Ascending aorta (tissue), 2 donors: ENCODE measurements around the gene C4B. TPM values are rescaled to one million over a fixed set of nuclear protein-coding genes. Genes with fewer than 3 reads are reported as not detected.
A peak's percentile ranks its signal among the peaks of the same experiment; 100 is the strongest.

Experiments
- DNase-seq, 2 donors: peaks; one replicate each; pipeline ENCODE4 v3.0.0-alpha.2; 2019; ENCODE audit warnings: low spot score in 2 of 2
- H3K27ac ChIP-seq, 2 donors: fragments of 200-600 bp; sonication (generic); one replicate each; pipeline ENCODE4 v1.5.1; 2016 to 2017; ENCODE audit warnings: mild to moderate bottlenecking in 1 of 2
- H3K27me3 ChIP-seq: fragments of 200-600 bp; sonication (generic); one replicate; pipeline ENCODE4 v1.5.1; 2017
- H3K36me3 ChIP-seq, 2 donors: fragments of 200-600 bp; sonication (generic); one replicate each; pipeline ENCODE4 v1.5.1; 2016
- H3K4me1 ChIP-seq, 2 donors: fragments of 200-600 bp; sonication (generic); one replicate each; pipeline ENCODE4 v1.5.1; 2016 to 2017; ENCODE audit warnings: mild to moderate bottlenecking in 1 of 2
- H3K4me3 ChIP-seq, 2 donors: fragments of 200-600 bp; sonication (generic); one replicate each; pipeline ENCODE4 v1.5.1; 2016 to 2017; ENCODE audit warnings: mild to moderate bottlenecking in 1 of 2
- H3K9me3 ChIP-seq, 2 donors: fragments of 200-600 bp; sonication (generic); one replicate each; pipeline ENCODE4 v1.5.1; 2016
- CTCF ChIP-seq, 3 experiments: fragments of 200-600 bp in 2 of 3; fragments of 450-650 bp in 1 of 3; sonication (generic) in 2 of 3; IDR thresholded peaks; one replicate each; pipeline ENCODE4 v1.5.1; 2016 to 2019; ENCODE audit warnings: antibody characterized with exemption in 3 of 3, mild to moderate bottlenecking in 1 of 3, moderate library complexity in 1 of 3
- intact Hi-C: fragments of 100-400 bp; cut with DNase I; formaldehyde crosslinking; loops from one replicate; pipeline ENCODE4 v1.15.1; 2023
- total RNA-seq: library from RNA; depleted of rRNA; stranded (reverse); fragments of >200 nt; gene quantifications from one replicate; pipeline ENCODE4 v1.1.0, GENCODE V29; 2016

C4B gene
- total RNA-seq, 1 donor from 2014 or later = 133 TPM

DNA sequence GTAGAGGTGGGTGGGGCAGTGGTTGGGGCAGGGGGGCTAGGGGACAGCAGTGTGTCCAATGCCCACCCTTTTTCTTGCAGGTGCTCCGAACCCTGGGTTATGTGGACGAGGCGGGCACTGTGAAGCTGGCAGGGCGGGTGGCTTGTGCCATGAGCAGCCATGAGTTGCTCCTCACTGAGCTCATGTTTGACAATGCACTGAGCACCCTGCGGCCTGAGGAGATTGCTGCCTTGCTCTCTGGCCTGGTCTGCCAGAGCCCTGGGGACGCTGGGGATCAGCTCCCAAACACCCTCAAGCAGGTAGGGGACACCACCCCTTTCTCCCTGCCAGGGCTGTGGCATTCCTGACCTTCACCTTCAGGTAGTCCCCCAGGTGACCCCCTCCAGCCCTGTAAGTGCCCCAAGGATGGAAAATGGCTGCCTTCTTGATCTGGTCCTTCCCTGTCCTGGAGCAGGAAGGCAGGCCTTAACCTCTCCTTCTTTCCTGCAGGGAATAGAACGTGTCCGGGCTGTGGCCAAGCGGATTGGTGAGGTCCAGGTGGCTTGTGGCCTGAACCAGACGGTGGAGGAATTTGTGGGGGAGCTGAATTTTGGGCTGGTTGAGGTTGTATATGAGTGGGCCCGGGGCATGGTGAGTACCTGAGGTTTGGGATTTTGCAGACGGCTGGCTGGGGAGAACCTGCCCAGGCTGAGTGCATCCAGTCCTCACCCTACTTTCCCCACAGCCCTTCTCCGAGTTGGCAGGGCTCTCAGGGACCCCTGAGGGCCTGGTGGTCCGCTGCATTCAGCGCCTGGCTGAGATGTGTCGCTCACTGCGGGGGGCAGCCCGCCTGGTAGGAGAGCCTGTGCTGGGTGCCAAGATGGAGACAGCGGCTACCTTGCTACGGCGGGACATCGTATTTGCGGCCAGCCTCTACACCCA is 45.5 kb upstream of the C4B start:
- intact Hi-C loops = no loop called here
- H3K4me1 ChIP-seq = peaks cover 10 to 16% of the 10 kb centered on the region in 2 donors
- no peak for TF ChIP-seq CTCF (IDR thresholded peaks at IDR 0.05)
- peaks cover 51 to 65% of the 10 kb centered on the region in 2 donors for H3K36me3 ChIP-seq
- H3K27me3 ChIP-seq = no peaks in the 10 kb centered on the region
- H3K27ac ChIP-seq = peak overlapping the region; percentile 14 to 18
- H3K9me3 ChIP-seq = no peaks in the 10 kb centered on the region
- no peak overlapping the region for H3K4me3 ChIP-seq
- no peak for DNase-seq

DNA sequence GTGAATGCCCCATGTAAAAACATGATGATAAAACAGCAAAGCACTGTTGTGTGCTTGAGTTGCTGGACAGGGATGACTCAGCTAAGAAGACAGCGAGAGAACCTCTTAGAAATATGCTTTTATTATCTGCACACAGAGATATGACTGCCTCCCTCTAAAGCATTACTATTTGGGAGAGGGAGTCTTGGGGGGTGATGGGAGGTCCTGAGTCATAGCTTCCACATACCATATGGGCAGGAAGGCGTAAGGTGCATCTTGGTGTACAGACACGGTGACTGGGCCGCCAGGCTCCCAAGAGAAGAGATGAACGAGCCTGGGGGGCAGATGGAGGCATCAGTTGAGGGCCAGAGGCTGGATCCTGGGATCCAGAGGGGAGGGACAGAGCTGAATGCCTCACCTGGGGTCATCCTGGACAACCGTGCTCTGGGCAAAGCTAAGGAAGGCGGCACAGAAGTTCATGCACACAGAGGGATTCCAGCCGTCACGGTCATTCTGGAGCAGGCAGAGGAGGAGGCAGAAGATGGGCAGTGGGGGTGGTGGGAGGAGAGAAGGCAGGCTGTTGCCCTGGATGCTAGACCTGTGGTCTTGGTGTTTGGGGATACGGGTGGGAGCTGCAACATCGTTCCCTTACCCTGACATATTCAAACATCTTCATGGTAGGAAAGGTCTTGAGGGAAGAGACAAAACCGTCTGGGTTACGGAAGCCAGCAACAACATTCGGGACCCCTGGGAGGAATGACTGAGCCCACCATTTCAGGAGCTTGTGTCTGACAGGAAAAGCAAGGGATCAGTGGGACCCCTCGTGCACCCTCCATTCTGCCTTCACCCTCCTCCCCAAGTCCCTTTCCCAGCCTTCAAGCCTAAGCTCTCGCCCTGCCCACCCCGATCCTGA is 44.6 kb upstream of the C4B start:
- DNase-seq = no peak
- Histone ChIP-seq H3K9me3 (no peaks in the 10 kb centered on the region), H3K36me3 (peaks cover 46 to 56% of the 10 kb centered on the region in 2 donors), H3K27ac (peak overlapping the region; percentile 92 to 99), H3K27me3 (no peaks in the 10 kb centered on the region), H3K4me1 (peaks cover 10 to 16% of the 10 kb centered on the region in 2 donors), H3K4me3 (peak overlapping the region; percentile 78 to 80)
- intact Hi-C loops = loop anchor here (10.0 kb wide), 1 partner anchor 205 kb away; the partner anchor contains the start of genes AGPAT1 and RNF5
- no peak for TF ChIP-seq CTCF (IDR thresholded peaks at IDR 0.05)

GRCh38 chr6:31970604-31971271 is 43.9 kb upstream of the C4B start:
- intact Hi-C loops = loop anchor here (10.0 kb wide), 1 partner anchor 204 kb away; the partner anchor contains the start of genes AGPAT1 and RNF5
- H3K27me3 ChIP-seq = no peaks in the 10 kb centered on the region
- H3K4me1 ChIP-seq = peaks cover 10 to 16% of the 10 kb centered on the region in 2 donors
- peak in 1 of 2 donors; percentile 62 for DNase-seq
- peak overlapping the region; percentile 92 to 99 for H3K27ac ChIP-seq
- peaks cover 38 to 48% of the 10 kb centered on the region in 2 donors for H3K36me3 ChIP-seq
- no peak for TF ChIP-seq CTCF (IDR thresholded peaks at IDR 0.05)
- no peaks in the 10 kb centered on the region for H3K9me3 ChIP-seq
- H3K4me3 ChIP-seq = peak overlapping the region; percentile 78 to 80

DNA sequence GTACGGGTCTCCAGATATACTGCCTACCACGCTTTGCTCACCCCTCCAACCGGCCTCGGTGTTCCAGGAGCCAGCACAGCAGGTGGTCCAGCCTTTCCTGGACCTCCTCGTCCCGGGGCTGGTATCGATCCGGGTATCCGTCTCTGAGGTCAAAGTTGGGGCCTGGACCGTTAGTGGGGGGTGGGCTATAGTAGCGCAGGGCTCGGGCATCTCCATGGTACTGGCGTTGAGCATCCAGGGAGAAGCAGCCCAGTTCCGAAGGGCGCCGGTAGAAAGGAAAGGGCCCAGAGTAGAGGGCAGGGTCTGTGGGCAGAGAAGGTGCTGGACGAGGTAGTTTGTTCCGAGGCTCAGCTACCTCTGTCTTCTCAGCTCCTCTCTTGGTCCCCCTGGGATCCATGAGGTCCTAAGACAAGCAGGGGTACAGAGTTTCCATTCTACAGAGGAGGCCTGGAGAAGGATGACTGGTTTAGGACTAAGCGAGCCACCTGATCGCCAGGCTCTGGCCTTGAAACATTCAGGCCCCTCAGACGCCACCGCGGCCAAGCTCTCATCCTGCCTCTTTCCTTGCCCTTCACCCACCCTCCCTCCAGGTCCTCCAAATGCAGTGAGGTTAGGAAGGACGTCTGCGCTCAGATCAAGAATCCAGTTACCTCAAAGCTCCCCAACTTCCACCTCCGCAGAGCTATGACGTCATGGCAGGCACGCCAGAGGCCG is 43.2 kb upstream of the C4B start:
- no peaks in the 10 kb centered on the region for H3K27me3 ChIP-seq
- no peak for TF ChIP-seq CTCF (IDR thresholded peaks at IDR 0.05)
- H3K36me3 ChIP-seq = peaks cover 31 to 42% of the 10 kb centered on the region in 2 donors
- H3K9me3 ChIP-seq = no peaks in the 10 kb centered on the region
- H3K4me3 ChIP-seq = peak overlapping the region; percentile 78 to 80
- peak overlapping the region; percentile 92 to 99 for H3K27ac ChIP-seq
- intact Hi-C loops = loop anchor here (10.0 kb wide), 1 partner anchor 203 kb away; the partner anchor contains the start of genes AGPAT1 and RNF5
- H3K4me1 ChIP-seq = peaks cover 10 to 16% of the 10 kb centered on the region in 2 donors
- DNase-seq = no peak
